ENCODE measurements around the gene TNPO1. TPM values are rescaled to one million over a fixed set of nuclear protein-coding genes. Genes with fewer than 3 reads are reported as not detected.
"Not testable (repeated sequence)": the region's sequence is repeated elsewhere in the genome, so short reads cannot be mapped to it uniquely, and the experiment has no call there.

Gene TNPO1
- total and polyA plus RNA-seq, 2 experiments from 2014 or later, result 53.5 to 128 TPM

GRCh38 chr5:72785801-72786200 is 30.7 kb upstream of the TNPO1 start:
- H3K4me2 ChIP-seq, result no peak overlapping the region
- DNase-seq (ENCODE audit: low spot score), result no peak
- no peak for TF ChIP-seq EZH2 (IDR thresholded peaks at IDR 0.05; ENCODE audit: borderline replicate concordance)
- no peak for TF ChIP-seq EZH2phosphoT487 (IDR thresholded peaks at IDR 0.05; ENCODE audit: low read depth, severe bottlenecking, unreplicated experiment)
- H2AFZ ChIP-seq, result no peak overlapping the region
- H3K4me1 ChIP-seq (ENCODE audit: insufficient read depth), result no peaks in the 10 kb centered on the region
- H3K4me3 ChIP-seq, result no peak overlapping the region
- no peaks in the 10 kb centered on the region for H3K79me2 ChIP-seq
- no peaks in the 10 kb centered on the region for H4K20me1 ChIP-seq (ENCODE audit: insufficient read depth, poor library complexity, severe bottlenecking)
- H3K27me3 ChIP-seq, result no peaks in the 10 kb centered on the region
- no peak overlapping the region for H3K27ac ChIP-seq
- H3K9me3 ChIP-seq (ENCODE audit: low read depth), result no peaks in the 10 kb centered on the region
- no peaks in the 10 kb centered on the region for H3K9me2 ChIP-seq (replicated peaks; ENCODE audit: insufficient read depth)
- H3K36me3 ChIP-seq (replicated peaks; ENCODE audit: insufficient read depth, low read depth), result no peaks in the 10 kb centered on the region

- no peak for DNase-seq (ENCODE audit: low spot score)
- TF ChIP-seq EZH2phosphoT487 (IDR thresholded peaks at IDR 0.05; ENCODE audit: low read depth, severe bottlenecking, unreplicated experiment), result no peak
- TF ChIP-seq, protein P1, sequence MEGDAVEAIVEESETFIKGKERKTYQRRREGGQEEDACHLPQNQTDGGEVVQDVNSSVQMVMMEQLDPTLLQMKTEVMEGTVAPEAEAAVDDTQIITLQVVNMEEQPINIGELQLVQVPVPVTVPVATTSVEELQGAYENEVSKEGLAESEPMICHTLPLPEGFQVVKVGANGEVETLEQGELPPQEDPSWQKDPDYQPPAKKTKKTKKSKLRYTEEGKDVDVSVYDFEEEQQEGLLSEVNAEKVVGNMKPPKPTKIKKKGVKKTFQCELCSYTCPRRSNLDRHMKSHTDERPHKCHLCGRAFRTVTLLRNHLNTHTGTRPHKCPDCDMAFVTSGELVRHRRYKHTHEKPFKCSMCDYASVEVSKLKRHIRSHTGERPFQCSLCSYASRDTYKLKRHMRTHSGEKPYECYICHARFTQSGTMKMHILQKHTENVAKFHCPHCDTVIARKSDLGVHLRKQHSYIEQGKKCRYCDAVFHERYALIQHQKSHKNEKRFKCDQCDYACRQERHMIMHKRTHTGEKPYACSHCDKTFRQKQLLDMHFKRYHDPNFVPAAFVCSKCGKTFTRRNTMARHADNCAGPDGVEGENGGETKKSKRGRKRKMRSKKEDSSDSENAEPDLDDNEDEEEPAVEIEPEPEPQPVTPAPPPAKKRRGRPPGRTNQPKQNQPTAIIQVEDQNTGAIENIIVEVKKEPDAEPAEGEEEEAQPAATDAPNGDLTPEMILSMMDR (IDR thresholded peaks at IDR 0.05; ENCODE audit: poor library complexity), result no peak
- TF ChIP-seq EZH2 (IDR thresholded peaks at IDR 0.05; ENCODE audit: borderline replicate concordance), result no peak
- no peaks in the 10 kb centered on the region for H3K36me3 ChIP-seq (replicated peaks; ENCODE audit: insufficient read depth, low read depth)
- no peaks in the 10 kb centered on the region for H3K79me2 ChIP-seq
- H3K4me2 ChIP-seq, result no peak overlapping the region
- no peaks in the 10 kb centered on the region for H3K9me3 ChIP-seq (ENCODE audit: low read depth)
- H3K27ac ChIP-seq, result no peak overlapping the region
- no peak overlapping the region for H2AFZ ChIP-seq
- no peaks in the 10 kb centered on the region for H4K20me1 ChIP-seq (ENCODE audit: insufficient read depth, poor library complexity, severe bottlenecking)
- 91% methylated on average over 4 of the region's 4 CpGs for WGBS (ENCODE audit: low lambda C conversion rate, missing lambda C conversion rate)
- H3K4me1 ChIP-seq (ENCODE audit: insufficient read depth), result no peaks in the 10 kb centered on the region
- no peaks in the 10 kb centered on the region for H3K9me2 ChIP-seq (replicated peaks; ENCODE audit: insufficient read depth)
- H3K27me3 ChIP-seq, result no peaks in the 10 kb centered on the region
- H3K4me3 ChIP-seq, result no peak overlapping the region
Measured at GRCh38 chr5:72786676-72787075, 29.8 kb upstream of the TNPO1 start.

- peak; percentile 37 for DNase-seq (ENCODE audit: low spot score)
- peak overlapping the region; percentile 4 for H3K27ac ChIP-seq
Measured at GRCh38 chr5:72788866-72789505, 27.5 kb upstream of the TNPO1 start.

DNA sequence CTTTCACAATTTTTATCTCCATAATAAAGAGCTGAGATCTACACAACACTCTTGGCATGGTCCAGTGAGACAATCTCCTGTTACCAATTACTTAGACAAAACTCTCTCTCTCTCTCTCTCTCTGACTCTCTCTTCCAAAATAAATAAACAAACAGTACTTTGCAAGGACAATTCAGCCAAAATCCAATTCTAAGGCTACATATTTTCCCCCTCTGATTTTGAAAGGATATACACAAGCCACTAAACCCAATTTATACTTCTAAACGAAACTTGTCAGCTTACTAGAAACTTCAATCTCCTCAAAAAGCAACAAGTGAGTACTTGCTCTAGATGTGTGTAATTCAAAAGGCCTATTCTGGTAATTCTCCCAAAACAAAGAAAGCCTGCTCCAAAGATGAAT is 26.3 kb upstream of the TNPO1 start:
- no peak for DNase-seq (ENCODE audit: low spot score)
- Histone ChIP-seq H3K79me2 (no peaks in the 10 kb centered on the region), H3K9me2 (replicated peaks; ENCODE audit: insufficient read depth) (no peaks in the 10 kb centered on the region), H3K4me3 (no peak overlapping the region), H3K4me2 (no peak overlapping the region), H2AFZ (no peak overlapping the region), H3K27me3 (no peaks in the 10 kb centered on the region), H3K27ac (no peak overlapping the region), H4K20me1 (ENCODE audit: insufficient read depth, poor library complexity, severe bottlenecking) (no peaks in the 10 kb centered on the region), H3K4me1 (ENCODE audit: insufficient read depth) (no peaks in the 10 kb centered on the region), H3K9me3 (ENCODE audit: low read depth) (no peaks in the 10 kb centered on the region), H3K36me3 (replicated peaks; ENCODE audit: insufficient read depth, low read depth) (no peaks in the 10 kb centered on the region)
- WGBS (ENCODE audit: low lambda C conversion rate, missing lambda C conversion rate), result 62% methylated on average over 1 of the region's 1 CpG
- TF ChIP-seq EZH2 (IDR thresholded peaks at IDR 0.05; ENCODE audit: borderline replicate concordance) (no peak), EZH2phosphoT487 (IDR thresholded peaks at IDR 0.05; ENCODE audit: low read depth, severe bottlenecking, unreplicated experiment) (no peak)
- TF ChIP-seq, protein P1 (IDR thresholded peaks at IDR 0.05; ENCODE audit: poor library complexity), result no peak

More at GRCh38 chr5:72788866-72789505, 27.5 kb upstream of the TNPO1 start:
- Histone ChIP-seq H3K4me3 (no peak overlapping the region), H3K79me2 (no peaks in the 10 kb centered on the region), H3K4me2 (no peak overlapping the region), H3K4me1 (ENCODE audit: insufficient read depth) (no peaks in the 10 kb centered on the region), H3K27me3 (no peaks in the 10 kb centered on the region), H2AFZ (no peak overlapping the region), H3K36me3 (replicated peaks; ENCODE audit: insufficient read depth, low read depth) (no peaks in the 10 kb centered on the region), H4K20me1 (ENCODE audit: insufficient read depth, poor library complexity, severe bottlenecking) (no peaks in the 10 kb centered on the region), H3K9me2 (replicated peaks; ENCODE audit: insufficient read depth) (no peaks in the 10 kb centered on the region), H3K9me3 (ENCODE audit: low read depth) (no peaks in the 10 kb centered on the region)
- 75% methylated on average over 3 of the region's 3 CpGs for WGBS (ENCODE audit: low lambda C conversion rate, missing lambda C conversion rate)
- no peak for TF ChIP-seq EZH2phosphoT487 (IDR thresholded peaks at IDR 0.05; ENCODE audit: low read depth, severe bottlenecking, unreplicated experiment)
- TF ChIP-seq, protein P1 (IDR thresholded peaks at IDR 0.05; ENCODE audit: poor library complexity), result no peak
- TF ChIP-seq EZH2 (IDR thresholded peaks at IDR 0.05; ENCODE audit: borderline replicate concordance), result no peak

DNA sequence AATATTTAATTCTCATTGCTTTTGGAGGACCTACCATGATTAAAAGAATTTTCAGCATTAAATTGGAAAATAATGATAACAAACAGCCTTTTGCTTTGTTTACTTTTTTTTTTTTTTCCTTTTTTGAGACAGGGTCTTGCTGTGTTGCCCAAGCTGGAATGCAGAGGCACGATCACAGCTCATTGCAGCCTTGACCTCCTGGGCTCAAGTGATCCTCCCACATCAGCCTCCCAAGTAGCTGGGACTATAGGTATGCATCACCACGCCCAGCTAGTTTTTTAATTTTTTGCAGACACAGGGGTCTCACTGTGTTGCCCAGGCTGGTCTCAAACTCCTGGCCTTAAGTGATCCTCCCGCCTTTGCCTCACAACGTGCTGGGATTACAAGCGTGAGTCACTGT is 23.8 kb upstream of the TNPO1 start:
- not testable (repeated sequence) for H3K27ac ChIP-seq; H3K4me2 ChIP-seq; H3K36me3 ChIP-seq (replicated peaks; ENCODE audit: insufficient read depth, low read depth); H4K20me1 ChIP-seq (ENCODE audit: insufficient read depth, poor library complexity, severe bottlenecking); DNase-seq (ENCODE audit: low spot score); H3K4me1 ChIP-seq (ENCODE audit: insufficient read depth); H2AFZ ChIP-seq; H3K9me3 ChIP-seq (ENCODE audit: low read depth); H3K27me3 ChIP-seq; H3K4me3 ChIP-seq; H3K9me2 ChIP-seq (replicated peaks; ENCODE audit: insufficient read depth); H3K79me2 ChIP-seq
- 87% methylated on average over 5 of the region's 5 CpGs for WGBS (ENCODE audit: low lambda C conversion rate, missing lambda C conversion rate)
